Esophagus squamous epithelium (tissue), 5 donors: Measurements from ENCODE around the gene ALPK3. TPM values are rescaled to one million over a fixed set of nuclear protein-coding genes. Genes with fewer than 3 reads are reported as not detected.

Experiments
- DNase-seq: peaks from one replicate; lab custom pipeline; 2025; lab: John Stamatoyannopoulos, UW
- H3K27ac ChIP-seq, 4 donors: fragments of 200-600 bp; sonication (generic); one replicate each; pipeline ENCODE4 v1.5.1; 2016 to 2019; ENCODE audit warnings: mild to moderate bottlenecking in 1 of 4
- H3K27me3 ChIP-seq, 4 donors: fragments of 200-600 bp; sonication (generic); 1 replicate in 3 of 4; 2 replicates in 1 of 4; pipeline versions ENCODE4 v1.5.1 to v1.6.0; 2017 to 2021; ENCODE audit warnings: antibody characterized with exemption in 1 of 4
- H3K36me3 ChIP-seq, 3 donors: fragments of 200-600 bp; sonication (generic); one replicate each; pipeline ENCODE4 v1.5.1; 2016 to 2019
- H3K4me1 ChIP-seq, 3 donors: fragments of 200-600 bp; sonication (generic); one replicate each; pipeline ENCODE4 v1.5.1; 2017 to 2019
- H3K4me3 ChIP-seq, 4 donors: fragments of 200-600 bp; sonication (generic); 1 replicate in 3 of 4; 2 replicates in 1 of 4; pipeline ENCODE4 v1.5.1; 2016 to 2019; ENCODE audit warnings: mild to moderate bottlenecking in 2 of 4, moderate library complexity in 1 of 4
- H3K9me3 ChIP-seq, 3 donors: fragments of 200-600 bp; sonication (generic); one replicate each; pipeline ENCODE4 v1.5.1; 2016 to 2019
- POLR2A ChIP-seq, 4 donors: fragments of 450-650 bp; IDR thresholded peaks; one replicate each; pipeline ENCODE4 v1.6.1; 2017; ENCODE audit warnings: antibody characterized with exemption in 4 of 4, mild to moderate bottlenecking in 4 of 4, moderate library complexity in 3 of 4
- WGBS, 2 donors: methylation state at CpG; one replicate each; pipeline ENCODE4 v1.1.5; 2018; 5-methylcytosine and 5-hydroxymethylcytosine counted together
- intact Hi-C: fragments of 100-400 bp; cut with DNase I; formaldehyde crosslinking; loops from one replicate; pipeline ENCODE4 v1.15.0; 2022
- total RNA-seq, 4 donors: library from RNA; depleted of rRNA; stranded (reverse); fragments of >200 nt; gene quantifications; one replicate each; pipeline ENCODE4 v1.1.0, GENCODE V29; 2016
- TF ChIP-seq, protein P1 (sequence below), 6 experiments: fragments of 450-650 bp in 4 of 6; fragments of 200-600 bp in 2 of 6; sonication (generic) in 2 of 6; IDR thresholded peaks; one replicate each; pipeline ENCODE4 v1.5.1; 2016 to 2019; ENCODE audit warnings: antibody characterized with exemption in 6 of 6, mild to moderate bottlenecking in 4 of 6, moderate library complexity in 4 of 6
- donor health status: DM: yes; HTN: yes; CAD: no.

Gene ALPK3
- total RNA-seq, 4 donors from 2014 or later, result 1.8 to 4.2 (median 2.7) TPM

- WGBS, 2 donors, result 93 to 100% methylated on average over 1 to 12 of the region's 15 CpGs
- TF ChIP-seq, protein P1, sequence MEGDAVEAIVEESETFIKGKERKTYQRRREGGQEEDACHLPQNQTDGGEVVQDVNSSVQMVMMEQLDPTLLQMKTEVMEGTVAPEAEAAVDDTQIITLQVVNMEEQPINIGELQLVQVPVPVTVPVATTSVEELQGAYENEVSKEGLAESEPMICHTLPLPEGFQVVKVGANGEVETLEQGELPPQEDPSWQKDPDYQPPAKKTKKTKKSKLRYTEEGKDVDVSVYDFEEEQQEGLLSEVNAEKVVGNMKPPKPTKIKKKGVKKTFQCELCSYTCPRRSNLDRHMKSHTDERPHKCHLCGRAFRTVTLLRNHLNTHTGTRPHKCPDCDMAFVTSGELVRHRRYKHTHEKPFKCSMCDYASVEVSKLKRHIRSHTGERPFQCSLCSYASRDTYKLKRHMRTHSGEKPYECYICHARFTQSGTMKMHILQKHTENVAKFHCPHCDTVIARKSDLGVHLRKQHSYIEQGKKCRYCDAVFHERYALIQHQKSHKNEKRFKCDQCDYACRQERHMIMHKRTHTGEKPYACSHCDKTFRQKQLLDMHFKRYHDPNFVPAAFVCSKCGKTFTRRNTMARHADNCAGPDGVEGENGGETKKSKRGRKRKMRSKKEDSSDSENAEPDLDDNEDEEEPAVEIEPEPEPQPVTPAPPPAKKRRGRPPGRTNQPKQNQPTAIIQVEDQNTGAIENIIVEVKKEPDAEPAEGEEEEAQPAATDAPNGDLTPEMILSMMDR (IDR thresholded peaks at IDR 0.05), result no peak
- no peak for TF ChIP-seq POLR2A (IDR thresholded peaks at IDR 0.05)
- Histone ChIP-seq H3K27me3 (no peaks in the 10 kb centered on the region), H3K4me1 (peaks cover 0 to 28% (median 5%) of the 10 kb centered on the region in 3 donors), H3K36me3 (no peaks in the 10 kb centered on the region), H3K9me3 (no peaks in the 10 kb centered on the region), H3K27ac (no peak overlapping the region), H3K4me3 (no peak overlapping the region)
- no peak for DNase-seq
- intact Hi-C loops, result no loop called here
Measured at GRCh38 chr15:84905016-84905916, 88.1 kb downstream of the ALPK3 start.

DNA sequence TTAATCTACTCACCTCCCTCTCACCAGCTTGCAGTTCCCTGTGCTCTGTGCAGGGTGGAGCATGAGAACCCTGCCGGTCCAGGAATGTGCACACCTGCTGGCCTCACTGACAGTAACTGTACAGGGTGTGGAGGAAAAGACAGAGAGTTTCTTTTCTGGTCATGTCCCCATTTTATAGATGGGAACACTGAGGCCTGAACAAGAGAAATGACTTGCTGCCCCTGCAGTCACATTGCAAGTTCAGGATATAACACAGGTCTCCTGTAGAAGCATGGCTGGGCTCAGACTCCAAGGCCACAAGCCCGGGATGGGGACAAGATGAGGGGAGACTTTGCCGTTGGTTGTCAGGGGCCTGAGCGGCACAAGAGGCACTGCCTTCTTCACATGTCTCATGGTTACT lies 90.6 kb downstream of the ALPK3 start:
- no peak for DNase-seq
- intact Hi-C loops, result no loop called here
- WGBS, 2 donors, result 86 to 97% methylated on average over 4 of the region's 4 CpGs

GRCh38 chr15:84908564-84908963 lies 91.4 kb downstream of the ALPK3 start:
- intact Hi-C loops, result no loop called here
- Histone ChIP-seq H3K9me3 (no peaks in the 10 kb centered on the region), H3K27ac (no peak overlapping the region), H3K4me3 (no peak overlapping the region), H3K27me3 (no peaks in the 10 kb centered on the region), H3K4me1 (peaks cover 13 to 61% (median 29%) of the 10 kb centered on the region in 3 donors), H3K36me3 (no peaks in the 10 kb centered on the region)
- DNase-seq, result no peak
- WGBS, 2 donors, result 49 to 51% methylated on average over 6 to 13 of the region's 13 CpGs
- TF ChIP-seq, protein P1 (IDR thresholded peaks at IDR 0.05), result no peak
- TF ChIP-seq POLR2A (IDR thresholded peaks at IDR 0.05), result no peak

More for the DNA sequence above, 90.6 kb downstream of the ALPK3 start:
- TF ChIP-seq, protein P1 (IDR thresholded peaks at IDR 0.05), result no peak
- TF ChIP-seq POLR2A (IDR thresholded peaks at IDR 0.05), result no peak
- H3K9me3 ChIP-seq, result no peaks in the 10 kb centered on the region
- H3K4me3 ChIP-seq, result no peak overlapping the region
- H3K4me1 ChIP-seq, result peaks cover 13 to 53% (median 25%) of the 10 kb centered on the region in 3 donors
- no peak overlapping the region for H3K27ac ChIP-seq
- H3K36me3 ChIP-seq, result no peaks in the 10 kb centered on the region
- no peaks in the 10 kb centered on the region for H3K27me3 ChIP-seq

DNA sequence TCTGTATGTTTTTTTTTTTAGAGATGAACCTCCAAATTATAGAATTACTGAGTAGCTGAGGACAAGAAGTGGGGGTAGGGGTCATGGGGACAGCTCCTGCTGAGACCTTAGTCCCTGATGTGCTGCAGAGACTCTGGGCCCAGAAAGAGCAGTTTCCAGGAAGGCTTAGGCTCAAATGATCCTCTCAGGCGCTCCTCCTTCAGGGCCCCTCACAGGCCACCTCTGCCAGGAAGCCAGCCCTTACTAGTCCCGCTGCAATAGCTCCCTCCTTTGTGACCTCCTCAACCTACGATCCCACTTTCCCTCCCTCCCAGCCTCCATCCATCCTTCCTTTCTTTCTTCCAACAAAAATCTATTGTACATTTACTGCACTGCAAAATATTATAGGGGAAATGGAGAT lies 91.9 kb downstream of the ALPK3 start:
- 80 to 91% methylated on average over 3 of the region's 3 CpGs for WGBS, 2 donors
- Histone ChIP-seq H3K4me1 (peaks cover 13 to 62% (median 29%) of the 10 kb centered on the region in 3 donors), H3K36me3 (no peaks in the 10 kb centered on the region), H3K4me3 (no peak overlapping the region), H3K27ac (no peak overlapping the region), H3K9me3 (no peaks in the 10 kb centered on the region), H3K27me3 (no peaks in the 10 kb centered on the region)
- TF ChIP-seq POLR2A (IDR thresholded peaks at IDR 0.05), result no peak
- TF ChIP-seq, protein P1 (IDR thresholded peaks at IDR 0.05), result no peak
- DNase-seq, result no peak
- intact Hi-C loops, result no loop called here

GRCh38 chr15:84909782-84910181 lies 92.6 kb downstream of the ALPK3 start:
- H3K27me3 ChIP-seq, result no peaks in the 10 kb centered on the region
- peaks cover 18 to 62% (median 33%) of the 10 kb centered on the region in 3 donors for H3K4me1 ChIP-seq
- TF ChIP-seq, protein P1 (IDR thresholded peaks at IDR 0.05), result no peak
- no peak for TF ChIP-seq POLR2A (IDR thresholded peaks at IDR 0.05)
- intact Hi-C loops, result no loop called here
- no peak for DNase-seq
- no peak overlapping the region for H3K4me3 ChIP-seq
- no peak overlapping the region for H3K27ac ChIP-seq
- WGBS, 2 donors, result 56 to 78% methylated on average over 2 to 3 of the region's 4 CpGs
- no peaks in the 10 kb centered on the region for H3K36me3 ChIP-seq
- no peaks in the 10 kb centered on the region for H3K9me3 ChIP-seq
